Ovary (tissue), 3 donors: Measurements from ENCODE around the gene PRICKLE2.

Experiments used
- CTCF ChIP-seq, 3 donors: fragments of 450-650 bp in 2 of 3; fragments of 200-600 bp in 1 of 3; IDR thresholded peaks; one replicate each; pipeline versions ENCODE4 v1.5.1 to v1.8.0; 2016 to 2022; ENCODE audit warnings: antibody characterized with exemption in 3 of 3, mild to moderate bottlenecking in 1 of 3
- EP300 ChIP-seq: sonication (generic); formaldehyde crosslinking; IDR thresholded peaks from one replicate; pipeline ENCODE4 v1.6.1; 2017; ENCODE audit warnings: antibody characterized with exemption
- POLR2A ChIP-seq: fragments of 450-650 bp; IDR thresholded peaks from one replicate; pipeline ENCODE4 v1.6.1; 2017; ENCODE audit warnings: antibody characterized with exemption, mild to moderate bottlenecking, moderate library complexity
- donor health status: DM: no; HTN: no; CAD: no.

GRCh38 chr3:64131725-64132469 lies 93.4 kb downstream of the PRICKLE2 start:
- no peak for TF ChIP-seq POLR2A
- TF ChIP-seq EP300: no peak
- TF ChIP-seq CTCF (IDR thresholded peaks at IDR 0.05): no peak
